HG03095 (cell line): ENCODE measurements around the gene PGLYRP1.

ENCODE experiments used
- ATAC-seq: cut with Tn5 transposase; IDR thresholded peaks from one replicate; pipeline ENCODE4 v1.9.1; 2021; ENCODE audit warnings: moderate library complexity; ENCODE audit not compliant: unreplicated experiment

The PGLYRP1 gene

GRCh38 chr19:45972081-45972946 lies 50.5 kb downstream of the PGLYRP1 start:
- ATAC-seq: no peak

- no peak for ATAC-seq
These were observed 51.5 kb downstream of the PGLYRP1 start for GRCh38 chr19:45971260-45971902.

- ATAC-seq: no peak
These were observed 53.2 kb downstream of the PGLYRP1 start for GRCh38 chr19:45969676-45970075.
